Glutamatergic neuron (in vitro differentiated cells): ENCODE measurements around the gene PRKAG2. TPM values are rescaled to one million over a fixed set of nuclear protein-coding genes. Genes with fewer than 3 reads are reported as not detected.

Experiments
- DNase-seq: peaks from one replicate; pipeline ENCODE4 v3.0.0; 2022
- H3K27ac Mint-ChIP-seq: one replicate; pipeline ENCODE4 v1.8.0; 2020; ENCODE audit warnings: mild to moderate bottlenecking, mixed read lengths, inconsistent platforms; ENCODE audit not compliant: unreplicated experiment
- H3K27me3 Mint-ChIP-seq: one replicate; pipeline ENCODE4 v1.8.0; 2020; ENCODE audit warnings: mild to moderate bottlenecking, moderate library complexity, mixed read lengths, inconsistent platforms; ENCODE audit not compliant: unreplicated experiment
- H3K36me3 Mint-ChIP-seq: one replicate; pipeline ENCODE4 v1.8.0; 2020; ENCODE audit warnings: mild to moderate bottlenecking, mixed read lengths, inconsistent platforms; ENCODE audit not compliant: unreplicated experiment
- H3K4me1 Mint-ChIP-seq: one replicate; pipeline ENCODE4 v1.8.0; 2020; ENCODE audit warnings: mild to moderate bottlenecking, low read depth, mixed read lengths, inconsistent platforms; ENCODE audit not compliant: unreplicated experiment
- H3K4me3 Mint-ChIP-seq: one replicate; pipeline ENCODE4 v1.8.0; 2020; ENCODE audit warnings: mild to moderate bottlenecking, mixed read lengths, inconsistent platforms; ENCODE audit not compliant: unreplicated experiment
- H3K9me3 Mint-ChIP-seq: one replicate; pipeline ENCODE4 v1.8.0; 2020; ENCODE audit warnings: mild to moderate bottlenecking, moderate library complexity, mixed read lengths, inconsistent platforms; ENCODE audit not compliant: unreplicated experiment
- CTCF ChIP-seq: fragments of 200-600 bp; sonication (generic); IDR thresholded peaks from one replicate; pipeline ENCODE4 v1.5.0; 2021; ENCODE audit not compliant: partially characterized antibody, unreplicated experiment
- total RNA-seq: library from RNA; stranded (reverse); fragmentation: NEBNext Ultra II Directional; extraction: Animal tissue kit (Norgen Biotek cat#: 25700); gene quantifications from one replicate; pipeline ENCODE4 v1.2.1, GENCODE V29; 2021; ENCODE audit not compliant: unreplicated experiment

The PRKAG2 gene
- total RNA-seq, 1 donor from 2014 or later: 24.7 TPM

GRCh38 chr7:151792086-151792485 is 84.8 kb downstream of the PRKAG2 start:
- Mint-ChIP-seq H3K27me3 (peaks cover 3% of the 10 kb centered on the region), H3K4me1 (peaks cover 26% of the 10 kb centered on the region), H3K9me3 (peaks cover 6% of the 10 kb centered on the region), H3K27ac (peak overlapping the region; percentile 75), H3K36me3 (peaks cover 5% of the 10 kb centered on the region), H3K4me3 (no peak overlapping the region)
- no peak for TF ChIP-seq CTCF
- DNase-seq: peak; percentile 6

- peaks cover 3% of the 10 kb centered on the region for H3K27me3 Mint-ChIP-seq
- H3K27ac Mint-ChIP-seq: no peak overlapping the region
- H3K9me3 Mint-ChIP-seq: peaks cover 6% of the 10 kb centered on the region
- H3K4me3 Mint-ChIP-seq: peak overlapping the region; percentile 17
- peaks cover 5% of the 10 kb centered on the region for H3K36me3 Mint-ChIP-seq
- no peak for TF ChIP-seq CTCF
- DNase-seq: peak; percentile 12
- peaks cover 26% of the 10 kb centered on the region for H3K4me1 Mint-ChIP-seq
Observed at GRCh38 chr7:151790830-151791620, 85.9 kb downstream of the PRKAG2 start.

GRCh38 chr7:151790095-151790829 is 86.7 kb downstream of the PRKAG2 start:
- peaks cover 3% of the 10 kb centered on the region for H3K27me3 Mint-ChIP-seq
- H3K4me1 Mint-ChIP-seq: peaks cover 26% of the 10 kb centered on the region
- peaks cover 5% of the 10 kb centered on the region for H3K9me3 Mint-ChIP-seq
- DNase-seq: no peak
- no peak for TF ChIP-seq CTCF
- H3K36me3 Mint-ChIP-seq: peaks cover 5% of the 10 kb centered on the region
- H3K4me3 Mint-ChIP-seq: no peak overlapping the region
- no peak overlapping the region for H3K27ac Mint-ChIP-seq

- Mint-ChIP-seq H3K36me3 (peaks cover 5% of the 10 kb centered on the region), H3K4me1 (peaks cover 28% of the 10 kb centered on the region), H3K9me3 (peaks cover 5% of the 10 kb centered on the region), H3K4me3 (no peak overlapping the region), H3K27me3 (peaks cover 3% of the 10 kb centered on the region), H3K27ac (no peak overlapping the region)
- no peak for DNase-seq
- no peak for TF ChIP-seq CTCF
Observed at GRCh38 chr7:151789380-151789947, 87.5 kb downstream of the PRKAG2 start.
